Measurements from ENCODE around the gene SNF8.

The SNF8 gene

GRCh38 chr17:48893646-48894508 is 50.8 kb downstream of the SNF8 start:
- in situ Hi-C loops (cut with HindIII; ENCODE audit: low sequenced_read_pairs): no loop called here

GRCh38 chr17:48892940-48893645 is 51.5 kb downstream of the SNF8 start:
- in situ Hi-C loops (cut with HindIII; ENCODE audit: low sequenced_read_pairs): no loop called here

- in situ Hi-C loops (cut with HindIII; ENCODE audit: low sequenced_read_pairs): no loop called here
Measured at GRCh38 chr17:48890086-48890485, 54.6 kb downstream of the SNF8 start.

DNA sequence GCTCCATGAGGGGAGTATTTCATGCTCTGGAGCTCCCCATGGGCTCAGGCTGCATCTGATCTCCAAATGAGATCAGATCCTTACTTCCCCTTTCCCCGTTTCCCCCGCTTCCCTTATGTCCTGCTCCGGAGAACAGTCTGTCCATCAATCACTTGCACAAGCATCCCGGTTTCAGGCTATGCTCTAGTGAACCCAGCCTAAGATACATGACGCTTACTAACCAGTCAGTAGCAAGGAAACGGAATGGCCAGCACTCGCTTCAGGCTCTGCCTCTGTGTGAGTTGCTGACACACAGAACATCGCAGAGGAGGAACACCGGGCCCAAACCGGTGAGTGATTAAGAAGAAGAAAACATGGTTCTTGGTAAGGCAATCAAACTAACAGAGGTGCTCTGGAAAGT is 61.5 kb downstream of the SNF8 start:
- in situ Hi-C loops (cut with HindIII; ENCODE audit: low sequenced_read_pairs): no loop called here

DNA sequence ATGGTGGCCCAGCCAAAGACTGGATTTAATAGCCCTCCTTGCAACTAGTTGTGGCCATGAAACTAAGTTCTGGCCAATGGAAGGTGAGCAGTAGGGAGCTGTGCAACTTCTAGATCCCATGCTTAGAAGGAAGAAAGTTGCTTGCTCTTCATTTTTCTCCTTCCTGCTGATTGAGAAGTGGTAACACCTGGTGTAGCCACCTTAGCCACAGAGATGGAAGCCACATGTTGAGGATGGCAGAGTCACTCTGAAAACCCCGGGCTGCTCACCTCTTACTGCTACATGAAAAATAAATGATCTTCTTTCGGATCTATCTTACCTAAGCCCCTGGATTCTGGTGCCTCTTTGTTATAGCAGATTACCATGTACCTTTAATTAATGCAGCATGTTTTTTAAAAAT is 62.4 kb downstream of the SNF8 start:
- in situ Hi-C loops (cut with HindIII; ENCODE audit: low sequenced_read_pairs): no loop called here

All from DLD1 (cell line).